CD4-positive, alpha-beta T cell (primary cell): Measurements from ENCODE around the gene ARGFX. TPM values are rescaled to one million over a fixed set of nuclear protein-coding genes. Genes with fewer than 3 reads are reported as not detected.

Source experiments
- ATAC-seq: fragments of 200-7000 bp; cut with Tn5 transposase; one replicate; pipeline ENCODE4 v1.10.0; 2022; ENCODE audit warnings: mild to moderate bottlenecking; ENCODE audit not compliant: poor library complexity
- CTCF ChIA-PET: fragments of 350-600 bp; sonication (Branson Sonifier 250); formaldehyde crosslinking; loops from one replicate; lab custom pipeline; 2021; ENCODE audit warnings: antibody characterized with exemption, inconsistent platforms; lab: Charles Lee
- POLR2A ChIA-PET: fragments of 350-600 bp; sonication (Branson Sonifier 250); formaldehyde crosslinking; loops from one replicate; lab custom pipeline; 2021; ENCODE audit warnings: antibody characterized with exemption, inconsistent platforms; lab: Charles Lee
- DNase-seq, 14 experiments: peaks; one replicate each; pipeline ENCODE4 v3.0.0-alpha.2; 2013 to 2020; ENCODE audit warnings: mixed read lengths in 2 of 14
- H3K27ac ChIP-seq, 2 donors: one replicate each; pipeline versions ENCODE4 v1.5.1 to v1.7.0; 2013; ENCODE audit warnings: low read length in 2 of 2, low read depth in 1 of 2, mild to moderate bottlenecking in 1 of 2
- H3K27me3 ChIP-seq, 2 experiments: 1 replicate in 1 of 2; 2 replicates in 1 of 2; pipeline versions ENCODE4 v1.6.1 to v1.7.0; 2013; ENCODE audit warnings: low read length in 2 of 2, control low read depth in 1 of 2, mild to moderate bottlenecking in 1 of 2, moderate library complexity in 1 of 2; ENCODE audit not compliant: insufficient read depth in 2 of 2, control insufficient read depth in 1 of 2
- H3K36me3 ChIP-seq: one replicate; pipeline ENCODE4 v1.6.1; 2013; ENCODE audit warnings: low read length, control low read depth; ENCODE audit not compliant: insufficient read depth
- H3K4me1 ChIP-seq: one replicate; pipeline ENCODE4 v1.6.1; 2013; ENCODE audit warnings: low read length, control low read depth; ENCODE audit not compliant: insufficient read depth
- H3K4me3 ChIP-seq: one replicate; pipeline ENCODE4 v1.5.1; 2013; ENCODE audit warnings: mild to moderate bottlenecking, low read length, moderate library complexity
- H3K9me3 ChIP-seq, 2 experiments: 1 replicate in 1 of 2; 2 replicates in 1 of 2; pipeline versions ENCODE4 v1.6.1 to v1.7.0; 2013; ENCODE audit warnings: low read length in 2 of 2, mild to moderate bottlenecking in 2 of 2, control low read depth in 1 of 2, moderate library complexity in 1 of 2; ENCODE audit not compliant: control insufficient read depth in 1 of 2, insufficient read depth in 1 of 2
- H3K27ac Mint-ChIP-seq: one replicate; pipeline ENCODE4 v1.8.0; 2020; ENCODE audit warnings: mixed read lengths
- H3K27me3 Mint-ChIP-seq: one replicate; pipeline ENCODE4 v1.8.0; 2021; ENCODE audit warnings: mixed read lengths
- H3K36me3 Mint-ChIP-seq: one replicate; pipeline ENCODE4 v1.8.0; 2021; ENCODE audit warnings: low read depth, mixed read lengths
- H3K4me1 Mint-ChIP-seq: one replicate; pipeline ENCODE4 v1.8.0; 2021; ENCODE audit warnings: low read depth, mixed read lengths
- H3K4me3 Mint-ChIP-seq: one replicate; pipeline ENCODE4 v1.8.0; 2020; ENCODE audit warnings: mild to moderate bottlenecking, mixed read lengths
- H3K9me3 Mint-ChIP-seq: one replicate; pipeline ENCODE4 v1.8.0; 2020; ENCODE audit warnings: mixed read lengths
- intact Hi-C, 2 experiments: fragments of 100-400 bp; cut with DNase I in 1 of 2; cut with micrococcal nuclease in 1 of 2; formaldehyde crosslinking; loops; one replicate each; pipeline versions ENCODE4 v1.15.1 to v1.9.0; 2023 to 2025; cut with DNase I, micrococcal nuclease
- total RNA-seq, 174 experiments: library from RNA in 2 of 174; stranded (reverse) in 2 of 174; gene quantifications; one replicate each; pipeline ENCODE4 v1.2.3 and lab custom pipeline; 2021 to 2026
- TF ChIP-seq, protein P1 (sequence below): fragments of 200-600 bp; IDR thresholded peaks from one replicate; pipeline ENCODE4 v1.8.0; 2022; ENCODE audit warnings: antibody characterized with exemption, mild to moderate bottlenecking

The ARGFX gene
- total RNA-seq, 2 experiments from 2014 or later, result not detected

DNA sequence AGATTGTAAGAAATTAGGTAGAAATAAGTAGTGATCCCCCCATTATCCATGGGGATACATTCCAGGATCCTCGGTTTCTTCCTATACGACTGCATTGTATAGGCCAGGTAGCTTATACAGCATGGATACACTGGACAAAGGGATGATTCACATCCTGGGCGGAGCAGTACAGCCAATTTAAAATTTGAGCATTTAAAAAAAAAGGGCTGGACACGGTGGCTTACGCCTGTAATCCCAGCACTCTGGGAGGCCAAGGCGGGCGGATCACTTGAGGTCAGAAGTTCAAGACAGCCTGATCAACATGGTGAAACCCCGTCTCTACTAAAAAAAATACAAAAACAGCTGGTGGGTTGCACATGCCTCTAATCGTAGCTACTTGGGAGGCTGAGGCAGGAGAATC, 976 bp upstream of the ARGFX start:
- no peak overlapping the region for H3K4me3 ChIP-seq
- no peaks in the 10 kb centered on the region for H3K36me3 Mint-ChIP-seq
- no peaks in the 10 kb centered on the region for H3K9me3 ChIP-seq
- no peak for ATAC-seq
- no peak overlapping the region for H3K27ac Mint-ChIP-seq
- no peak overlapping the region for H3K27ac ChIP-seq
- no peaks in the 10 kb centered on the region for H3K36me3 ChIP-seq
- H3K4me3 Mint-ChIP-seq, result no peak overlapping the region
- no peak for DNase-seq
- no peaks in the 10 kb centered on the region for H3K9me3 Mint-ChIP-seq
- ChIA-PET POLR2A (no interaction called here), CTCF (no interaction called here)
- peaks cover 4% of the 10 kb centered on the region for H3K27me3 Mint-ChIP-seq
- H3K4me1 ChIP-seq, result no peaks in the 10 kb centered on the region
- H3K27me3 ChIP-seq, result no peaks in the 10 kb centered on the region
- intact Hi-C loops, result no loop called here
- TF ChIP-seq, protein P1, sequence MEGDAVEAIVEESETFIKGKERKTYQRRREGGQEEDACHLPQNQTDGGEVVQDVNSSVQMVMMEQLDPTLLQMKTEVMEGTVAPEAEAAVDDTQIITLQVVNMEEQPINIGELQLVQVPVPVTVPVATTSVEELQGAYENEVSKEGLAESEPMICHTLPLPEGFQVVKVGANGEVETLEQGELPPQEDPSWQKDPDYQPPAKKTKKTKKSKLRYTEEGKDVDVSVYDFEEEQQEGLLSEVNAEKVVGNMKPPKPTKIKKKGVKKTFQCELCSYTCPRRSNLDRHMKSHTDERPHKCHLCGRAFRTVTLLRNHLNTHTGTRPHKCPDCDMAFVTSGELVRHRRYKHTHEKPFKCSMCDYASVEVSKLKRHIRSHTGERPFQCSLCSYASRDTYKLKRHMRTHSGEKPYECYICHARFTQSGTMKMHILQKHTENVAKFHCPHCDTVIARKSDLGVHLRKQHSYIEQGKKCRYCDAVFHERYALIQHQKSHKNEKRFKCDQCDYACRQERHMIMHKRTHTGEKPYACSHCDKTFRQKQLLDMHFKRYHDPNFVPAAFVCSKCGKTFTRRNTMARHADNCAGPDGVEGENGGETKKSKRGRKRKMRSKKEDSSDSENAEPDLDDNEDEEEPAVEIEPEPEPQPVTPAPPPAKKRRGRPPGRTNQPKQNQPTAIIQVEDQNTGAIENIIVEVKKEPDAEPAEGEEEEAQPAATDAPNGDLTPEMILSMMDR, result no peak
- H3K4me1 Mint-ChIP-seq, result no peaks in the 10 kb centered on the region

DNA sequence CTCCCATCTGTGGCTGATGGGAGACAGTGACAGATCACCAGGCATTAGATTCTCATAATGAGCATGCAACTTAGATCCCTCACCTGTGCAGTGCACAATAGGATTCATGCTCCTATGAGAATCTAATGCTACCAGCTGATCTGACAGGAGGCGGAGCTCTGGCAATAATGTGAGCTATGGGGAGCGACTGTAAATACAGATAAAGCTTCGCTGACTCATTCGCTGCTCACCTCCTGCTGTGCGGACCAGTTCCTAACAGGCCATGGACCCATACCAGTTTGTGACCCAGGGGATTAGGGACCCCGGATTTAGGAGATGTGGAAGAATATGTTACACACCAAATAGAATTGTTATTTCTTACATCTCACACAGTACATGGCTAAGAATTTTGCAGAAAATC, 6.7 kb downstream of the ARGFX start:
- ATAC-seq (no peak), DNase-seq (no peak)
- Mint-ChIP-seq H3K27ac (no peak overlapping the region), H3K36me3 (no peaks in the 10 kb centered on the region), H3K4me1 (no peaks in the 10 kb centered on the region), H3K9me3 (no peaks in the 10 kb centered on the region), H3K27me3 (no peaks in the 10 kb centered on the region), H3K4me3 (no peak overlapping the region)
- H3K36me3 ChIP-seq, result no peaks in the 10 kb centered on the region
- no peak overlapping the region for H3K4me3 ChIP-seq
- TF ChIP-seq, protein P1, result no peak
- no peak overlapping the region for H3K27ac ChIP-seq
- H3K4me1 ChIP-seq, result no peaks in the 10 kb centered on the region
- H3K9me3 ChIP-seq, result no peaks in the 10 kb centered on the region
- POLR2A ChIA-PET, result no interaction called here
- no peaks in the 10 kb centered on the region for H3K27me3 ChIP-seq
- CTCF ChIA-PET, result no interaction called here
- intact Hi-C loops, result no loop called here

DNA sequence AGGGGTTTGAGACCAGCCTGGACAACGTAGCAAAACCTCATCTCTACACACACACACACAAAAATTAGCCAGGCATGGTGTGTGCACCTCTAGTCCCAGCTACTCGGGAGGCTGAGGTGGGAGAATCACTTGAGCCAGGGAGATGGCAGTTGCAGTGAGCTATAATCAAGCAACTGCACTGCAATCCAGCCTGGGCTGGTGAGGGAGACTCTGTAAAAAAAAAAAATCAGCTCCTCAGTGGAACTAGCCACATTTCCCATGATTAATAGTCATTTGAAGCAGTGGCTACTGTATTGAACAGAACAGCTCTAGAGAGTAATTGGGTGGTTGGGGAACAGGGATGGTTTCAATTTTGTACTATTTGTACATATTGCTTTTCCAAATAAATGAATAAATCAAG, 13.9 kb downstream of the ARGFX start:
- POLR2A ChIA-PET, result no interaction called here
- Histone ChIP-seq H3K36me3 (no peaks in the 10 kb centered on the region), H3K27me3 (peaks cover 0 to 5% of the 10 kb centered on the region in 2 experiments), H3K4me1 (no peaks in the 10 kb centered on the region), H3K27ac (no peak overlapping the region), H3K9me3 (no peaks in the 10 kb centered on the region), H3K4me3 (no peak overlapping the region)
- TF ChIP-seq, protein P1, result no peak
- ATAC-seq (no peak), DNase-seq (no peak)
- Mint-ChIP-seq H3K27ac (no peak overlapping the region), H3K36me3 (no peaks in the 10 kb centered on the region), H3K9me3 (no peaks in the 10 kb centered on the region), H3K4me1 (no peaks in the 10 kb centered on the region), H3K4me3 (no peak overlapping the region), H3K27me3 (peaks cover 28% of the 10 kb centered on the region)
- CTCF ChIA-PET, result no interaction called here
- intact Hi-C loops, result no loop called here
